SIG-M5 (cell line): ENCODE data around the gene TFCP2.
"Not testable (repeated sequence)": the region's sequence is repeated elsewhere in the genome, so short reads cannot be mapped to it uniquely, and the experiment has no call there.

Source experiments
- DNase-seq: peaks from one replicate; lab custom pipeline; 2025; lab: John Stamatoyannopoulos, UW

Gene TFCP2, protein sequence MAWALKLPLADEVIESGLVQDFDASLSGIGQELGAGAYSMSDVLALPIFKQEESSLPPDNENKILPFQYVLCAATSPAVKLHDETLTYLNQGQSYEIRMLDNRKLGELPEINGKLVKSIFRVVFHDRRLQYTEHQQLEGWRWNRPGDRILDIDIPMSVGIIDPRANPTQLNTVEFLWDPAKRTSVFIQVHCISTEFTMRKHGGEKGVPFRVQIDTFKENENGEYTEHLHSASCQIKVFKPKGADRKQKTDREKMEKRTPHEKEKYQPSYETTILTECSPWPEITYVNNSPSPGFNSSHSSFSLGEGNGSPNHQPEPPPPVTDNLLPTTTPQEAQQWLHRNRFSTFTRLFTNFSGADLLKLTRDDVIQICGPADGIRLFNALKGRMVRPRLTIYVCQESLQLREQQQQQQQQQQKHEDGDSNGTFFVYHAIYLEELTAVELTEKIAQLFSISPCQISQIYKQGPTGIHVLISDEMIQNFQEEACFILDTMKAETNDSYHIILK

DNA sequence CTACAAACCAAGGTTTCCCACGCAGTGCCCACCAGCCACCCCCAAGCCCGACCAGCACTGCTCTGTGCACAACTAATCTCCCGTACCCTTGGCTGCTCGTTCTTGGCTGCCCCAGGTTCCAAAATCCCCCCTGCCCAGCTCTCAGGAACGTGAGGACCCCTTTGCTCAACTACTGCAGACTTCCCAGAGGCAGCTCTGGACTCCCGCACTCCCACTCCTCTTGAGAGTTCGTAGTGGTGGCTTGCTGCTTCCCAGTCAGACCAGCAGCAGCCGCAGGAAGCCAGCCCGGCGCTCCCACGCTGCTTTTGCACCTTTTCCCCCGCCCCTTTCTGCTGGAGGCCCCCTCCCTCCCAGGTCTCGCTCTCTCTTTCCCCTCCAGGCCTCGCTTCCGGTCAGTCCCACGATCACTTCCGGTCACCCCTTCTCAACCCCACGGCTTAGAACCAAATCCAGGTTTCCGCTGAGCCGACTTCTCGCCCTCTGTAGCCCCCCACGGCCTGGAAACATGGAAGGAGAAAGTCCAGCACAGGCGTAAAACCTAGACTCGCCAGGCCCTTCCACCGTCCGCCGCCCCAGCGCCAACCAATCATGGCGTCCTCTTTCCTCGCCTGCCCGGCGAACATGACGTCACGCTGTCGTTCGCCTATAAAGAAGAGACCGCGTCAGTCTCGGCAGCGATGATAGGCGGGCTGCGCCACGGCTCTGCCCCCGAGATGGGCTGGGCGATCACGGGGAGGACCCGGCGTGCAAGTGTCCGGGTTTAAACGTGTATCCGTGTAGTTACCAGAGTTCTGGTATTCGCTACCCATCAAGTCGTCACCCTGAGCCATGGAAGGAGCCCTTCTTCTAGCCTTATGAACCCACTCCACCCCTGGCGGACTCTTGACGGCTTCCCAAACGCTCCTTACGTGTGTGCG, at the start of gene TFCP2:
TSS of gene TFCP2 (minus strand) at position 621 of the 917 bp plus-strand sequence. CDS start 713 bp downstream, outside the sequence.
- DNase-seq, result peak; percentile 82

DNA sequence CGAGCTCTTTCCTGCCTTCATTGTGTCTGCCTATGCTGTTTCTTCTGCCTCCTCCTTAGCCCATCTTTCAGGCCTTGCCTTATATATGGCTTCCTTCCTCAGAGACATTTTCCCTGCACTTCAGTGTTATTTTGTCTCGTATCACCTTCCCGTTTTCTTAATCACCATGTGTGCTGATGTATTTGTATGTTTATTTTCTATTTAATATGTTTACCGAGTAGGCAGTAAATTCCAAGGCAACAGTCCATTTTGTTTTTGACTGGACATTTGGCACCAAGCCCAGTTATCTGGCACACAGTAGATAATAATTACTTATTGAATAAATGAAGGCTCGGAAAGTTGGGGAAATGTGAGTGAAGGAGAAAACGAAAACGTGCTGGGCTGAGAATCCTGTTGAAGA, 49.5 kb upstream of the TFCP2 start:
- no peak for DNase-seq

GRCh38 chr12:51219857-51220256, 46.9 kb upstream of the TFCP2 start:
- DNase-seq, result not testable (repeated sequence)

- no peak for DNase-seq
Measured at GRCh38 chr12:51219322-51219721, 46.4 kb upstream of the TFCP2 start.

- DNase-seq, result no peak
Measured at GRCh38 chr12:51218607-51219161, 45.7 kb upstream of the TFCP2 start.

DNA sequence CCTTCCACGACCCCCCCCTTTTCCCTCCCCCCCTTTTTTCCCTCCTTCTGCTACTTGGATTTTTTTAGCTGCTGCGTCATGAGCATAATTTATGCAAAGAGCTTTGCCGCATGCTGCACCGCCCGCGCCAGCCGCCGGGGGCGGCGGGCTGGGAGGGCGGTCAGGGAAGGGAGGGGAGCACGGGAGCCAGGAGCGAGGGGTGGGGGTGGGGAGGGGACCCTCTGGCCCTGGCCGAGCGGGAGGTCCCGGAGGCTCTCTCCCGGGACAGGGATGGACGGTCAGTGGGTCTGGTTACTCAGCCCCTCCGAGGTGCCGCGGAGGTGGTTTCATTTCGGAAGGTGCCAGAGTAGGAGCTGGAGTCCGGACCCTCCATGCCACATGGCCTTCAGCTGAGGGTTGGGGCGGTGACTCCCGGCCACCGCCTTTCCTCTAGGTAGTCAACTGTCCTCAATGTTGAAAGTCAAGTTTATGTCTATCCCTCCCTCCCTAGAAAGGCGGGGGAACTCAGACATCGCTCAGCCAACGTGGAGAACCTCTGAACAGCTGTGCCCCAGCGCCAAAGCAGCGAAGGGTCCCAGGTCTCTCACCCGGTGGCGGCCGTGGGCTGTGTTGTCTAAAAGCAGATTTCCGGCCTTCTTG, 45.2 kb upstream of the TFCP2 start, which contains the start of gene POU6F1:
TSS of gene POU6F1 (minus strand) at position 95 of the 639 bp plus-strand sequence. CDS start 11,226 bp downstream, outside the sequence.
- peak; percentile 5 for DNase-seq

DNA sequence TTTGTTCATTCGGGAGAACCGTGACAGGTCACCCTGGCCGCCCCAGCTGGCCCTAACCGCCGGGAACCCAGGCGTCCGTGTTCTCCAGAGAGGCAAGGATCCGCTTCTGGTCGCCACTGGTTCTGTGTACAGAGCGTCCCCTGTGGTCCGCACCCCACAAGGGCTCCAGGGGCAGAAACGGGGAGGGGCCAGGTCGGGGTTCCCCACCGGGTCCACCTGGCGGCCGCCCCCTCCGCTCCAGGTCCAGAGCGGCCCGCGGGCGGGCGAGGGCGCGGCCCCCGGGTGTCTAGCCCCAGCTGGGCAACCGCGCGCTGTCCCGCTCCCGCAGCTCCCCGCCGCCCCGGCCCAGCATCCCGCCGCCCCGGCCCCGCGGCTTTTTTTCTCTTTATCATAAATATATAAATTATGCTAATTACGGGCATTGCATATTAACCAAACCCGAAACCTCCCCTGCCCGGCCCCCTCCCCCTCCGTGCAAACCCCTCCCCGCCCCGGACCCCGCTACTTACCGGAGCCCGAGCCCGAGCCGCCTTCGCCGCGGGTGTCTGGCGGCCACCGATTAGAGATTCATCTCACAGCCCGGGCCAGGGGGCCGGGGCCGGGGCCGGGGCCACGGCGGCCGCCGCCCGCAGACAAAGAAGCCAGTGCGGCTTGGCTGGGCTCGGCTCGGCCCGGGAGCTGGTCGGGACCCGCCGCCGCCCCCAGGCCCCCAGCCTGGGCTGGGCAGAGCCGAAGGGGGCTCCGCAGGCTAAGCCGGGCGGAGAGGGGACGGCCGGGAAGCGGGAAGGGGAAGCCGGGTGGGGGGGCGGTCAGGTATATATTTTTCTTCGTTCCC, 44.4 kb upstream of the TFCP2 start:
- no peak for DNase-seq

GRCh38 chr12:51216642-51217041, 43.7 kb upstream of the TFCP2 start:
- DNase-seq, result no peak

DNA sequence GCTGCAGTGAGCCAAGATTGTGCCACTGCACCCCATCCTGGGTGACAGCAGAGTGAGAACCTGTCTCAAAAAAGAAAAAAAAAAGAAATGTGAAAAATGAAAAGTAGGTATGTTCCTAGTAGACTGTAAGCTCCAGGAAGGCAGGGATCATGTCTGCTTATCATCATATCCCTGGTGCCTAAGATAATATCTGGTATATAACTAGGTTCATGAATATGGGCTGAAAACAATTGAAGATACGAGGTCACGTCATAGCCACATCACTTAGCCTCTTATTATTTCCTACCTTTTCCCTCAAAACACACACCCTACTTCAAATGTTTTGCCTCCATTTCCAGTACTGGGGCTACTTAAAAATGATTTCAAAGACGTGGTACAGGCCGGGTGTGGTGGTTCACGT, 42.0 kb upstream of the TFCP2 start:
- no peak for DNase-seq

GRCh38 chr12:51210690-51211395, 37.9 kb upstream of the TFCP2 start:
- no peak for DNase-seq

DNA sequence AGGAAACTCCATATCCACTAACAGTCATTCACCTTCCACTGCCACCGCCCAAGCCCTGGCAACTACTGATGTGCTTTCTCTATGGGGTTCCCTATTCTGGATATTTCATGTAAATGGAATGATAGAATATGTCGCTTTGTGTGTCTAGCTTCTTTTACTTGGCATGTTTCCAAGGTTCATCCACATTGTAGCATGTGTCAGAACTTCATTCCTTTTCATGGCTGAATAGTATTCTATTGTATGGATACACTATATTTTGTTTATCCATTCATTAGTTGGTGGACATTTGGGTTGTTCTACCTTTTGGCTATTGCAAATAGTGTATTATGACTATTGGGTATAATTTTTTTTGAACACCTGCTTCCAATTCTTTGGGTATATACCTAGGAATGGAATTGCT, 36.3 kb upstream of the TFCP2 start:
- no peak for DNase-seq

GRCh38 chr12:51208016-51208660, 35.2 kb upstream of the TFCP2 start:
- DNase-seq, result no peak

GRCh38 chr12:51205350-51205749, 32.4 kb upstream of the TFCP2 start:
- DNase-seq, result no peak

DNA sequence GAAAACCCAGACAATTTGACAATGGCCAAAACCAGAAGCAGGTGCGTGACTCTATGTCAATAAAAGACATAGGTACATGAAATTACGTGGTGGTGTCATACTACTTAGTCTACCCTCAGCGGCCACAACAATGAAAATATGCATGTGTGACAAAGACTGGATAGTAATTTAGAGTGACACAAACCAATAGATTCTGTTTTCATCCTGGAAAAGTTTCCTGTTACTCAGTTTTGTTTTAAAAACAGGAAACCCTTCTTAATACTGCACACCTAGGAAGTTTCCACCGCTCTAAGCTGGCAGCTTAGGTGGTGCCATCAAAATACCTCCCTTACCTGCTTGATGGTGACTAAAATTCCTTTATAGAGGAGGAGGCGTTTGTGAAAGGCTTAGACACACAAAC, 29.8 kb upstream of the TFCP2 start:
- no peak for DNase-seq

- DNase-seq, result no peak
Measured at GRCh38 chr12:51200806-51201205, 27.9 kb upstream of the TFCP2 start.

GRCh38 chr12:51200156-51200555, 27.2 kb upstream of the TFCP2 start:
- DNase-seq, result no peak

DNA sequence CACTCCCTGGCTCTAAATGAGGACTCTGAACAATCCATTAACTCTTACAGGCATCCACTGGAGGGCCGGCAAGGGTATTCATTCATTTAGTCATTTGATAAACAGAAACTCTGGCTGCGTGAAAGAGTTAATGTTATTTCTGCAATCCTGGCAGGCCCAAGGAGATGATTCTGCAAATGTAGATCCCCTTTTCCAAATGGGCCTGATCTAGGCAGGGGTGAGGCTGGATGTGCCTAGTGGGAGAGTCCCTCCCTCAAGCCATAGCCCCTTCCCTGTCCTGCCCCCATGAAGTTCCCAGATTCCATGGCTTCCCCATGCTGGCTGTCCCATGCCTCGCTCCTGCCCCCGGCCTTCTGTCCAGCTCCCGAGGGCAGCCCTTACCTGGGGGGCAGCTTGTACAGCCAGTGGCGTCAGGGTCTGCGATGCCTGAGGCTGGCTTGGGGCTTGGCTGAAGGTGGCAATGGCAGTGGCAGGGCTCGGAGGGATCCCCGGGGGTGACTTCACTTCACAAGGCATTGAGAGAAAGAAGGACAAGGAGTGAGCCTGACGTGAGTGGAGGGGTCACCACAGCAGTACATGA, 26.5 kb upstream of the TFCP2 start:
- no peak for DNase-seq

DNA sequence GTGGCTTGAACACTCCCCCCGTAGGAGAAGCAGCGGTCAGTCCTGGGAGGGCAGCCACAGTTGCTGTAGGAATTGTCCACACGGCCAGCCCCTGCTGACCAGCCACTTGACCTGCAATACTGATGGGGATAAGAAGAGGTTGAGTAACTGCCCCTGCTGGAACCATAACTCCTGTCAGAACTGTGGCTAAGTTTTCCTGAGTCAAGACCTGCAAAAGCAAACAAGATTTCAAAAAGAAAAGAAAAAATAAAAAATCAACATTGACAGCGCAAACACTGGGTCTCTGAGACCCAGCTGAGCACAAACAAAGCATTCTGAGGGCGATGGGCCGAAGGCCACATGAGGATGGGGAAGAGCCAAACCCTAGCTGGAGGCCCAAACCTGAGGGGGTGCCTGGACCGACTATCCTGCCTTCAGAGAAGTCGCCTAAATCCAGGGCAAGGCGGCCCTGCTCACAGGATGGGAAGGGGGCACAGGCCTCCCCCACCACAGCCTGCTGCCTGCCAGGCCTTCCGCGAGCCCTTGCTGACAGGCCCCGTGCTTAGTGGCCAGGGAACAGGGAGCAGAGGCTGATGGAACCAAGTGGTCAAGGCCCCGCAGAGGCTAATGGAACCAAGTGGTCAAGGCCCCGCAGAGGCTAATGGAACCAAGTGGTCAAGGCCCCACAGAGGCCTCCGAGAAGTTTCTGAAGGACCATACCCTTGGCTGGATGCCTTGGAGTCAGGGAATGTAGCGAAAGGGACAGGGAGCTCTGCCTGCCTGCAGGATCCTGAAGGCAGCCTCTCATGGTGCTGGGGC, 25.8 kb upstream of the TFCP2 start:
- DNase-seq, result no peak
